ENCODE results near the gene RNH1.

RNH1 gene

GRCh38 chr11:497565-498296 lies 9.3 kb downstream of the RNH1 start:
- no peak for DNase-seq

DNA sequence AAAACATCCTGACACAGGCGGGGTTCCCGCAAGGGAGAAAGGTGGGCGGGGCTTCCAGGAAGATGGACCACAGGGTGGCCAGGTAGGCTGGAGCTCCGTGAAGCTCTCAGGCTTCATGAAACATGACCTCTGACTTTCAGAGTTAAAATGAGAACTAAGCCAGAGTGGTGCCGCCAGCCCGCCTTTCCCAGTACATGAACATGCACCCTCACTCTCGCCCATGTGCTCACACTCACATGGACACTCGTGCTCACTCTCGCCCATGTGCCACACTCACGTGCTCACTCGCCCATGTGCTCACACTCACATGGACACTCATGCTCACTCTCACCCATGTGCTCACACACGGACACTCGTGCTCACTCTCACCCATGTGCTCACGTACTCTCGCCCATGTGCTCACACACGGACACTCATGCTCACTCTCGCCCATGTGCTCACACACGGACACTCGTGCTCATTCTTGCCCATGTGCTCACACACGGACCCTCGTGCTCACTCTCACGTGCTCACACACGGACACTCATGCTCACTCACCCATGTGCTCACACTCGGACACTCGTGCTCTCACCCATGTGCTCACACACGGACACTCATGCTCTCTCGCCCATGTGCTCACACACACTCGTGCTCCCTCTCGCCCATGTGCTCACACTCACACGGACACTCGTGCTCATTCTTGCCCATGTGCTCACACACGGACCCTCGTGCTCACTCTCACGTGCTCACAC lies 10.0 kb downstream of the RNH1 start:
- no peak for DNase-seq

- DNase-seq, result no peak
Measured at GRCh38 chr11:495537-495931, 11.5 kb downstream of the RNH1 start.

GRCh38 chr11:494761-495536 lies 12.1 kb downstream of the RNH1 start:
- DNase-seq, result no peak

GRCh38 chr11:492427-493226 lies 14.4 kb downstream of the RNH1 start:
- DNase-seq, result no peak

DNA sequence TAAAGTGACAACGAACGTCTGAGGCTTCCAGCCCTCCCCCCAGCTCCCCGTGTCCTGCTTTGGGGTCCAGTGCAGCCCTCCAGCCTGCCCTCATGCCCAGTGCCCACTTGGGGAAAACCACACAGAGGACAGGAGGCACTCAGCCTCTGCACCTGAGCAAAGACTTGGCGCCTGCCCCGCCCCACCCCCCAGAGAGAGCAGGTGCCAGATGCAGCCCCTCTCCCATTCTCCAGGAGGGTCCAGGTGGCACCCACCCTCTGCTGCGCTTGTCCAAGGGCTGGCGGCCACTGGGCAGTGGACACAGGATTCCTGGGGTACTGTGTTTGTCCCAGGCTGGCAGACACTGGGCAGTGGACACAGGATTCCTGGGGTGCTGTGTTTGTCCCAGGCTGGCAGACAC lies 15.7 kb downstream of the RNH1 start:
- DNase-seq, result no peak

GRCh38 chr11:490930-491260 lies 16.1 kb downstream of the RNH1 start:
- DNase-seq, result no peak

DNA sequence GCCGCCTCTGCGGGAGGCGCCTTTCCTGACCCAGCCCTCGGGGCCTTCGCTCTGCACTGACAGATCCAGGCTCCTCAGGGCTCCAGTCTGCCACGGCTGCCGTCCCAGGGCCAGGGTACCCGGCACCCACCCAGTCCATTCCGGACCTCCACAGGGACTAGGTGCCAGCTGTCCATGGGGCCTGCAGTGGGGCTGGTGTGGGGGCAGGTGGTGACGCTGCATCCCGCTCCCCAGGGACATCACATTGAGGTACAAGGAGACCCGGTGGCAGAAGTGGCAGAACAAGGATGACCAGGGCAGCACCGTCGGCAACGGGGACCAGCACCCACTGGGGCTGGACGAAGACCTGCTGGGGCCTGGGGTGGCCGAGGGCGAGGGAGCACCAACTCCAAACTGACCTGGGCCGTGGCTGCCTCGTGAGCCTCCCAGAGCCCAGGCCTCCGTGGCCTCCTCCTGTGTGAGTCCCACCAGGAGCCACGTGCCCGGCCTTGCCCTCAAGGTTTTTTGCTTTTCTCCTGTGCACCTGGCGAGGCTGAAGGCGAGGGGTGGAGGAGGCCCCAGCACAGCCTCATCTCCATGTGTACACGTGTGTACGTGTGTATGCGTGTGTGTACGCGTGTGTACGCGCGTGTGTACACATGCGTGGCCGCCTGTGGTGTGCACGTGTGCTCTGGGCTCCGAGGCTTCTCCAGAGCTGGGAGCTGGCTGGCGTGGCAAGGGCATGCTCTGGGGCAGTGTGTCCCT lies 16.7 kb downstream of the RNH1 start:
- DNase-seq, result no peak

GRCh38 chr11:489610-490185 lies 17.3 kb downstream of the RNH1 start:
- no peak for DNase-seq

DNA sequence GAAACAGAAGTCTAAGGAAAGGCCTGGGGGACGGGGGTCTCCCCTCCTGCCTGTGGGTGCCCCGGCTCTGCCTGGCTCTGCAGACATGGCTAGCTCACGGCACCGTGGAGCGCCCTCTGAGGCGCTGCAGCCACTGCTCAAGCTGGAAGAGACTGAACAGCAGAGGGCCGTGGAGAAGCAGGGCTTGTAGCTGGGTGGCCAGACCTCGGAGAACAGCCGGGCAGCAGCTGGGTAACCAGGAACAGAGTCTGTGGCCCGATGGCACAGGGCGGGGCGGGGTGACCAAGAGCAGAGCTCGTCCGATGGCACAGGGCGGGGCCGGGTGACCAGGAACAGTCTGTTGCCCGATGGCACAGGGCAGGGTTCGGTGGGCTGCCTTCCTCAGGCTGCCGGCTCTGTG lies 18.1 kb downstream of the RNH1 start:
- no peak for DNase-seq

DNA sequence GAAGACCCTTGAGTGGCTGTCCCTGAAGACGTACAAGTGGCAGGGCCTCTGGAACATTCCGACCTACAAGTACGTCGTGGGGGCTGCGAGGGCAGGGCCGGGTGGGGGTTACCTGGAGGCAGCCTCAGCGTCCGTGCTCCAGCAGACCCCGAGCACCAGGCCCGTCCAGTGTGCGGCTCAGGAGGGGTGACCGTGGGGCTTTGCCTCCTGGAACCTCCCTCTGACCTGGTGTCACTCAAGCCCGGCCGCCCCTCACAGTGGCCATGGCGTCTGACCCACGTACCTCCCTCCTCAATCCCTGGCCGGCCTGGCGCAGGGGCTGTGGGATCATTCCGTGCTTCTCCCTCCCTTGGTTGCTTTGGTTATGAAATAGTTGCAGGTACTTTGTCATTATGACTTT lies 18.5 kb downstream of the RNH1 start:
- DNase-seq, result no peak

- no peak for DNase-seq
Measured at GRCh38 chr11:488062-488461, 19.0 kb downstream of the RNH1 start.

DNA sequence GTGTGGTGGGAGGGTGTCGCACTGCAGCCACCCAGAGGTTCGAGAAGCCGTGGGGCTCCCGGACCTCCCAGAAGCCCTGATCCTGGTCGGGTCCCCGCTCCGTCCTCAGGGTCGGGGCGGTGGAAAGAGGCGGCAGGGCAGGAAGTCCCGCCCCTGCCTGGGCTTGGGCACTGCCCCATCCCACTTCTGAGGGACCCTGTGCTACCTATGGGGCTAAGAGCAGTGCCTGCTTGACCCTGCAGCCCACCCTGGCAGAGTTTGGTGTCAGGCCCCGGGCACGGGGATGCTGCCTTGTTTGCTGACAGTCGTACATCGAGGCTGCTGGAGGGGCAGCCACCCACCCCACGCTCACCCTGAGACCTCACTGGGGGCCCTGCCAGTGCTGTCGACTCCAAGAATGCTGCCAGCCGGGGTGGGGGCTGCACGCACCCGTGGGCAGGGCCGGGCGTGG lies 19.4 kb downstream of the RNH1 start:
- no peak for DNase-seq

- DNase-seq, result no peak
Measured at GRCh38 chr11:486189-486588, 20.9 kb downstream of the RNH1 start.

GRCh38 chr11:484616-485015 lies 22.4 kb downstream of the RNH1 start:
- no peak for DNase-seq

GRCh38 chr11:479311-479710 lies 27.7 kb downstream of the RNH1 start:
- DNase-seq, result no peak

DNA sequence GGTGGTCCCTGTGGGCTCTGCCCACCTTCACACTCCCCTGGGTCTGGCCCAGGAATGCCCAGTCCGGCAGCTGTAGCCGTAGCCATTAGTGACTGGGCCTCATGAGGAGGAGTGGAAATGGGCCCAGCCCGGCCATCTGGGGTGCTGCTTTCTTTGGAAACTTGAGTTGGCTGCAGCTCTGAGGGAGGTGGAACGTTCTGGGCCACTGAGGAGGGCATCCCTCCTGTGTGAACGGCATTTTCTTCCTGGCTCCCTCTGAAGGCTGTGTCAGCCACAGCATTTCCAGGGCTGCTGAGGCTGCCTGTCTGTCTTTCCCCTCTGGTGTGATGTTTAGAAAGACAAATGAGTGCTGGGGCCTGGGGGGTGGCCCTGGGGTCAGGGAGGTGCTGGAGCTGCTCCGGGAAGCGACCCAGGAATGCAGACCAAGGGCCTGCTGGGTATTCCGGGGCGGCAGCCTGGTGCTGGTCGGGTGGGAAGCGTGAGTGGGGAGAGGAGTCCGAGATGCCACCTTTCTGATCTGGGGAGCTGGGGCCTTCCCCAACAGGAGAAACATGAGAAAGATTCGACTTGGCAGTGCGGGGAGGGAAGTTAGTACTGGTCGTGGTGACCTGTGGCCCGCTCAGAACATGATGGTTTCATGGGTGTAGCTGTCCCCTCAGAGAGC lies 29.9 kb downstream of the RNH1 start:
- no peak for DNase-seq

GRCh38 chr11:476416-476815 lies 30.6 kb downstream of the RNH1 start:
- no peak for DNase-seq

DNA sequence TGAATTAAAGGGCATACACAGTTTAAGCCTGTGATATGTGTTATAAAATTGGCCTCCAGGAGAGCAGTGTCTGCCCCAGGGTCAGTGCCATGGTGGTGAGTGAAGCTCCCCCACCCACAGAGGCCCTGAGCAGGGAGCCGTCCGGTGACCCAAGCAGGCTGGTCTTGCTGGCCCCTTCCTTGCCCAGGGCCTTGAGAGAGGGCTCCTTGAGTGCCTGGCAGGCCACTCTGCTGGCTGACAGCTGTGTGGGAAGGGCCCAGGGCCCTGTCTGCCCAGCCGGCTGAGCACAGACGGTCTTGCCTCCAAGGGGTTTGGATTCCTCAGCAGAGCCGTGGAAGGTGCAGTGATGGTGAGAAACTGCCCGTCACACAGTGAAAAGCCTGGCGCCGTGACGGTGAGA lies 31.1 kb downstream of the RNH1 start:
- no peak for DNase-seq

GRCh38 chr11:474914-475506 lies 32.0 kb downstream of the RNH1 start:
- no peak for DNase-seq
